GM10266 (cell line): Measurements from ENCODE around the gene GMFB.

Experiments
- DNase-seq: peaks from one replicate; pipeline ENCODE4 v3.0.0; 2012; ENCODE audit errors: extremely low spot score
- CTCF ChIP-seq: IDR thresholded peaks from 2 replicates; pipeline ENCODE4 v1.5.1; 2012; ENCODE audit warnings: mild to moderate bottlenecking, low read depth; ENCODE audit not compliant: control insufficient read depth, insufficient read depth; ENCODE audit errors: missing control alignments

Gene GMFB

GRCh38 chr14:54493293-54493692 is 4.5 kb upstream of the GMFB start:
- no peak for TF ChIP-seq CTCF

GRCh38 chr14:54490445-54491175 is 1.8 kb upstream of the GMFB start:
- DNase-seq = no peak
- TF ChIP-seq CTCF = no peak

More at GRCh38 chr14:54493293-54493692, 4.5 kb upstream of the GMFB start:
- no peak for DNase-seq

- no peak for DNase-seq
- no peak for TF ChIP-seq CTCF
Observed at GRCh38 chr14:54489731-54490444, 1.1 kb upstream of the GMFB start.

DNA sequence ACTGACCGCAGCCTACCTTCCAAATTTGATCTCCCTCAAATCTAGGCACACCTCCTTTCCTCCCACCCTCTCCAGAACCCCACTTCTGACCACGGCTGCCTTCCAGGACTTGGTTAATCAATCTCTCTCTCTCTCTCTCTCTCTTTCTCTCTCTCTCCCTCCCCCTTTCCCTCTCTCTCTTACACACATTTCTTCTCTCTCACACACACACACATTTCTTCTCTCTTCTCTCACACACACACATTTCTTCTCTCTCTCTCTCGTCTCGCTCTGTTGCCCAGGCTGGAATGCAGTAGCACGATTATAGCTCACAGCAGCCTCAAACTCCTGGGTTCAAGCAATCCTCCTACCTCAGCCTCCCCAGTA is 521 bp upstream of the GMFB start:
- no peak for TF ChIP-seq CTCF
- no peak for DNase-seq

DNA sequence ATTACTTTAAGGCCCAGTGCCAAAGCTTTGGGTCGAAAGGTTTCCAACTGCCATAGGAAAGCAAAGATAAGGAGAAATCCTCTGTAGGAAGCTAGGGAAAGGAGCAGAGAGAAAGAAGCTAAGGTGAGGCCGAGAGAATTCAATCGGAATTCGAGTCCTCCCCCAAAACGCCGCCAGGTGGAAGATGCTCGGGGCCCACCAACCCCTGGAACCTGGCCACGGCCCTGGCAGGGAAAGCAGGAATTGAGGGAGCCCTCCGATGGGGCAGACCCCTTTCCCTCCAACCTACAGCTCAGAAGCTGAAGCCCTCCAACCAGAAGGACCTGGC is 498 bp downstream of the GMFB start:
- TF ChIP-seq CTCF = no peak
- no peak for DNase-seq

- no peak for TF ChIP-seq CTCF
- no peak for DNase-seq
Observed at GRCh38 chr14:54487771-54488170, 1.0 kb downstream of the GMFB start.

- TF ChIP-seq CTCF = no peak
- DNase-seq = no peak
Observed at GRCh38 chr14:54486685-54487084, 2.1 kb downstream of the GMFB start.
